Tibial nerve (tissue), 4 donors: ENCODE data around the gene ATXN10. TPM values are rescaled to one million over a fixed set of nuclear protein-coding genes. Genes with fewer than 3 reads are reported as not detected.

ENCODE experiments used
- DNase-seq, 2 donors: peaks; one replicate each; pipeline ENCODE4 v3.0.0-alpha.2; 2019; ENCODE audit warnings: low spot score in 2 of 2
- H3K27ac ChIP-seq, 4 donors: fragments of 200-600 bp; sonication (generic) in 3 of 4; one replicate each; pipeline ENCODE4 v1.5.1; 2017 to 2019; ENCODE audit warnings: mild to moderate bottlenecking in 1 of 4
- H3K27me3 ChIP-seq, 2 donors: fragments of 200-600 bp; sonication (generic) in 1 of 2; one replicate each; pipeline versions ENCODE4 v1.5.1 to v1.6.0; 2017 to 2019
- H3K36me3 ChIP-seq, 3 donors: fragments of 200-600 bp; sonication (generic); one replicate each; pipeline ENCODE4 v1.5.1; 2018 to 2019
- H3K4me1 ChIP-seq, 4 donors: fragments of 200-600 bp; sonication (generic) in 3 of 4; one replicate each; pipeline ENCODE4 v1.5.1; 2017 to 2019
- H3K4me3 ChIP-seq, 4 donors: fragments of 200-600 bp; sonication (generic) in 3 of 4; one replicate each; pipeline ENCODE4 v1.5.1; 2017 to 2019; ENCODE audit warnings: mild to moderate bottlenecking in 1 of 4, moderate library complexity in 1 of 4
- H3K9me3 ChIP-seq, 4 donors: fragments of 200-600 bp; sonication (generic) in 3 of 4; one replicate each; pipeline ENCODE4 v1.5.1; 2017 to 2019
- EP300 ChIP-seq, 2 donors: sonication (generic); formaldehyde crosslinking; IDR thresholded peaks; one replicate each; pipeline ENCODE4 v1.6.1; 2017; ENCODE audit warnings: antibody characterized with exemption in 2 of 2, mild to moderate bottlenecking in 1 of 2
- POLR2A ChIP-seq, 2 donors: fragments of 450-650 bp; IDR thresholded peaks; one replicate each; pipeline ENCODE4 v1.6.1; 2017; ENCODE audit warnings: antibody characterized with exemption in 2 of 2, mild to moderate bottlenecking in 2 of 2, moderate library complexity in 2 of 2
- WGBS, 2 donors: methylation state at CpG; one replicate each; pipeline ENCODE4 v1.1.5; 2018; 5-methylcytosine and 5-hydroxymethylcytosine counted together
- total RNA-seq, 4 donors: library from RNA; depleted of rRNA; stranded (reverse); fragments of >200 nt; gene quantifications; one replicate each; pipeline ENCODE4 v1.1.0, GENCODE V29; 2016
- TF ChIP-seq, protein P1 (sequence below), 5 experiments: fragments of 200-600 bp in 3 of 5; fragments of 450-650 bp in 2 of 5; sonication (generic) in 3 of 5; IDR thresholded peaks; one replicate each; pipeline ENCODE4 v1.5.1; 2016 to 2019; ENCODE audit warnings: antibody characterized with exemption in 5 of 5, mild to moderate bottlenecking in 3 of 5, moderate library complexity in 2 of 5

The ATXN10 gene
- total RNA-seq, 4 donors from 2014 or later, result 163 to 197 (median 178) TPM

DNA sequence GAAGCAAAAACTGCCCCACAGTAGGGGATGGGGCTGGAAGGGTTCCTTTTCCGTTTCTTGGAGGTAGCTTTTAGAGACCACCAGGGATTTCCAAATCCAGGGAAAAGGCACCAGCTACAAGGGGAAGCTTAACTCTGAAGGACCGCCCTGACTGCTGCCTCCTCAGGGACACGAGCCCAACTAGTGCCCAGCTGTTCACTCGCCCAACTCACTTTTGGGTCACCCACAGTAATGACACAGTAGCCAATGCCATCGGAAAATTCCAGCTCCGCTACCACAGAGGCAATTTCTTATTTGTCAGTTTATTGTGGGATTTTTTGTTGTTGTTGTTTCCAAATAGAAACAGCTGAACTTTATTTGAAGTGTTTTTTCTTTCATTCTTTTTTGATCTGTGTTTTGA is 141.3 kb downstream of the ATXN10 start:
- no peak for DNase-seq
- Histone ChIP-seq H3K27ac (no peak overlapping the region), H3K4me1 (peaks cover 0 to 5% (median 0%) of the 10 kb centered on the region in 4 donors), H3K36me3 (peaks cover 0 to 40% (median 0%) of the 10 kb centered on the region in 3 donors), H3K27me3 (no peaks in the 10 kb centered on the region), H3K9me3 (no peaks in the 10 kb centered on the region), H3K4me3 (no peak overlapping the region)
- TF ChIP-seq POLR2A (IDR thresholded peaks at IDR 0.05) (no peak), EP300 (IDR thresholded peaks at IDR 0.05) (no peak)
- TF ChIP-seq, protein P1, sequence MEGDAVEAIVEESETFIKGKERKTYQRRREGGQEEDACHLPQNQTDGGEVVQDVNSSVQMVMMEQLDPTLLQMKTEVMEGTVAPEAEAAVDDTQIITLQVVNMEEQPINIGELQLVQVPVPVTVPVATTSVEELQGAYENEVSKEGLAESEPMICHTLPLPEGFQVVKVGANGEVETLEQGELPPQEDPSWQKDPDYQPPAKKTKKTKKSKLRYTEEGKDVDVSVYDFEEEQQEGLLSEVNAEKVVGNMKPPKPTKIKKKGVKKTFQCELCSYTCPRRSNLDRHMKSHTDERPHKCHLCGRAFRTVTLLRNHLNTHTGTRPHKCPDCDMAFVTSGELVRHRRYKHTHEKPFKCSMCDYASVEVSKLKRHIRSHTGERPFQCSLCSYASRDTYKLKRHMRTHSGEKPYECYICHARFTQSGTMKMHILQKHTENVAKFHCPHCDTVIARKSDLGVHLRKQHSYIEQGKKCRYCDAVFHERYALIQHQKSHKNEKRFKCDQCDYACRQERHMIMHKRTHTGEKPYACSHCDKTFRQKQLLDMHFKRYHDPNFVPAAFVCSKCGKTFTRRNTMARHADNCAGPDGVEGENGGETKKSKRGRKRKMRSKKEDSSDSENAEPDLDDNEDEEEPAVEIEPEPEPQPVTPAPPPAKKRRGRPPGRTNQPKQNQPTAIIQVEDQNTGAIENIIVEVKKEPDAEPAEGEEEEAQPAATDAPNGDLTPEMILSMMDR (IDR thresholded peaks at IDR 0.05), result no peak
- WGBS, 2 donors, result 93 to 94% methylated on average over 6 of the region's 6 CpGs

DNA sequence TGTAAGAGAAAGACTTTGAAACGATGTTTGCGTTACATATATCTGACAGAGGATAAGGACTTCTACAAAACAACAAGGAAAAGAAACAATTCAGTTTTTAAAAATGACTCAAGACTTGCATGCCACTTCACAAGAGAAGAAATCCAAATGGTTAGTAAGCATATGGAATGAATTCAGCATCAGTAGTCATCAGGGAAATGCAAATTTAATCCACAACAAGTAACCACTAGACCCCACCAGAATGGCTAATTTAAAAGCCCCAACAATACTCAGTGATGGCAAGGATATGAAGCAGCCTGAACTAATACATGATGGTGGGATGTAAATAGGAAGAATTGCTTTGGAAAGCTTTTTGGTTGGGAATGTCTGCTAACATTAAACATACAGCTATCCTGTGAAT is 142.6 kb downstream of the ATXN10 start:
- no peaks in the 10 kb centered on the region for H3K27me3 ChIP-seq
- DNase-seq, result no peak
- H3K27ac ChIP-seq, result no peak overlapping the region
- no peak overlapping the region for H3K4me3 ChIP-seq
- H3K36me3 ChIP-seq, result peaks cover 0 to 32% (median 0%) of the 10 kb centered on the region in 3 donors
- H3K9me3 ChIP-seq, result no peaks in the 10 kb centered on the region
- 93% methylated on average over 2 of the region's 2 CpGs for WGBS, 2 donors
- peaks cover 0 to 16% (median 7%) of the 10 kb centered on the region in 4 donors for H3K4me1 ChIP-seq
- TF ChIP-seq EP300 (IDR thresholded peaks at IDR 0.05), result no peak
- TF ChIP-seq, protein P1 (IDR thresholded peaks at IDR 0.05), result no peak
- TF ChIP-seq POLR2A (IDR thresholded peaks at IDR 0.05), result no peak

GRCh38 chr22:45816776-45817175 is 145.1 kb downstream of the ATXN10 start:
- DNase-seq, result no peak
- WGBS, 2 donors, result 89 to 91% methylated on average over 8 of the region's 8 CpGs

GRCh38 chr22:45817745-45818423 is 146.2 kb downstream of the ATXN10 start:
- TF ChIP-seq EP300 (IDR thresholded peaks at IDR 0.05) (peak in 1 of 2 donors; percentile 53), POLR2A (IDR thresholded peaks at IDR 0.05) (no peak)
- H3K36me3 ChIP-seq, result peaks cover 0 to 25% (median 0%) of the 10 kb centered on the region in 3 donors
- peak overlapping the region in 2 of 4 donors; percentile 67 to 73 for H3K27ac ChIP-seq
- 53 to 55% methylated on average over 8 of the region's 8 CpGs for WGBS, 2 donors
- no peak overlapping the region for H3K4me3 ChIP-seq
- no peaks in the 10 kb centered on the region for H3K9me3 ChIP-seq
- H3K27me3 ChIP-seq, result no peaks in the 10 kb centered on the region
- peaks cover 0 to 16% (median 7%) of the 10 kb centered on the region in 4 donors for H3K4me1 ChIP-seq
- peak in 1 of 2 donors; percentile 16 for DNase-seq

More at GRCh38 chr22:45816776-45817175, 145.1 kb downstream of the ATXN10 start:
- Histone ChIP-seq H3K27ac (no peak overlapping the region), H3K36me3 (peaks cover 0 to 28% (median 0%) of the 10 kb centered on the region in 3 donors), H3K9me3 (no peaks in the 10 kb centered on the region), H3K4me1 (peaks cover 0 to 16% (median 7%) of the 10 kb centered on the region in 4 donors), H3K4me3 (no peak overlapping the region), H3K27me3 (no peaks in the 10 kb centered on the region)
- TF ChIP-seq, protein P1 (IDR thresholded peaks at IDR 0.05), result no peak
- TF ChIP-seq POLR2A (IDR thresholded peaks at IDR 0.05) (no peak), EP300 (IDR thresholded peaks at IDR 0.05) (no peak)

DNA sequence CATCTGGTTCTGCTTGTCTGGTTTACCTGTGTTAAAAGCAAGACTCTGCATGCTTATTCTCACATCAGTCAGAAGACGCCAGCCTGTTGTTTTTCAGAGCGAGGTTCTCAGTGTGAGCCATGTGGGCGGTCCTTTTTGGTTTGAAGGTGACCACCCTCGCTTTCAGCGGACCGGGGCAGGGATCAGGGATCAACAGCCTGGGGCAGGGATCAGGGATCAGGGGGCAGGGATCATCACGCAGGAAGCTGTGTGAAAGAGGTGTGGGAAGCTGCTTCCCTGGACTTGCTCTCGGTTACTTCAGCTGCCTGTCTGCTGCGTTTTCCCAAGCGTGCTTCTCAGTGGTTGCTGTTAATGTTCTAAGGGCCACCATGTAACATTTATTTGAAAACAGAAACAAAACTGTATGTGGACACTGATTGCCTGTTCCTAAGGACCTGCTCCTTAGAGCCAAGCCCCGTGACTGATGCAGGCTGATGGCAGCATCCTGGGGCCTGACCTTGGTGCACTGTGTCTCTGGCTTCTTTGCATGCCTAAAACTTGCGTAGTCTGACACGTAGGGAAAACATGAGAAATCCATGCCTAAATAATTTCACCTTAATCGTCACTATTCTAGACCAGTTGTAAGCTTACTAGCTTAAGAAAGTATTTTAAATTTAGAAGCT is 146.9 kb downstream of the ATXN10 start:
- TF ChIP-seq EP300 (IDR thresholded peaks at IDR 0.05) (no peak), POLR2A (IDR thresholded peaks at IDR 0.05) (no peak)
- TF ChIP-seq, protein P1 (IDR thresholded peaks at IDR 0.05), result no peak
- Histone ChIP-seq H3K9me3 (no peaks in the 10 kb centered on the region), H3K4me3 (no peak overlapping the region), H3K27me3 (no peaks in the 10 kb centered on the region), H3K4me1 (peaks cover 0 to 16% (median 7%) of the 10 kb centered on the region in 4 donors), H3K27ac (peak overlapping the region in 2 of 4 donors; percentile 67 to 73), H3K36me3 (peaks cover 0 to 25% (median 0%) of the 10 kb centered on the region in 3 donors)
- 62 to 64% methylated on average over 14 of the region's 14 CpGs for WGBS, 2 donors
- DNase-seq, result no peak
